Ishikawa (cell line): ENCODE data around the gene SBF1.

Experiments used
- CEBPB ChIP-seq: IDR thresholded peaks from 2 replicates; pipeline ENCODE4 v1.6.1; 2012
- CREB1 ChIP-seq: IDR thresholded peaks from 2 replicates; pipeline ENCODE4 v1.6.1; 2012; ENCODE audit warnings: low read depth
- EGR1 ChIP-seq: IDR thresholded peaks from 2 replicates; pipeline ENCODE4 v1.6.1; 2012
- EP300 ChIP-seq: IDR thresholded peaks from 2 replicates; pipeline ENCODE4 v1.6.1; 2012; ENCODE audit warnings: borderline replicate concordance
- FOXM1 ChIP-seq: IDR thresholded peaks from 2 replicates; pipeline ENCODE4 v1.6.1; 2012; ENCODE audit warnings: low read depth, borderline replicate concordance
- NFIC ChIP-seq: IDR thresholded peaks from 2 replicates; pipeline ENCODE4 v1.6.1; 2012
- RAD21 ChIP-seq: IDR thresholded peaks from 2 replicates; pipeline ENCODE4 v1.6.1; 2012; ENCODE audit warnings: low read depth
- TAF1 ChIP-seq: IDR thresholded peaks from 2 replicates; pipeline ENCODE4 v1.6.1; 2012; ENCODE audit warnings: low read depth, mild to moderate bottlenecking
- TCF12 ChIP-seq: IDR thresholded peaks from 2 replicates; pipeline ENCODE4 v1.6.1; 2012; ENCODE audit warnings: low read depth
- TEAD4 ChIP-seq: IDR thresholded peaks from 2 replicates; pipeline ENCODE4 v1.6.1; 2012
- YY1 ChIP-seq: IDR thresholded peaks from 2 replicates; pipeline ENCODE4 v1.6.1; 2012; ENCODE audit warnings: low read depth
- ZBTB7A ChIP-seq: IDR thresholded peaks from 2 replicates; pipeline ENCODE4 v1.6.1; 2012; ENCODE audit warnings: low read depth
- TF ChIP-seq, protein P1 (sequence below): IDR thresholded peaks from 2 replicates; pipeline ENCODE4 v1.6.1; 2012
- TF ChIP-seq, protein P2 (sequence below): IDR thresholded peaks from 2 replicates; pipeline ENCODE4 v1.6.1; 2012; ENCODE audit warnings: low read depth, mild to moderate bottlenecking
- TF ChIP-seq, protein P3 (sequence below): IDR thresholded peaks from 2 replicates; pipeline ENCODE4 v1.6.1; 2012

Gene SBF1

DNA sequence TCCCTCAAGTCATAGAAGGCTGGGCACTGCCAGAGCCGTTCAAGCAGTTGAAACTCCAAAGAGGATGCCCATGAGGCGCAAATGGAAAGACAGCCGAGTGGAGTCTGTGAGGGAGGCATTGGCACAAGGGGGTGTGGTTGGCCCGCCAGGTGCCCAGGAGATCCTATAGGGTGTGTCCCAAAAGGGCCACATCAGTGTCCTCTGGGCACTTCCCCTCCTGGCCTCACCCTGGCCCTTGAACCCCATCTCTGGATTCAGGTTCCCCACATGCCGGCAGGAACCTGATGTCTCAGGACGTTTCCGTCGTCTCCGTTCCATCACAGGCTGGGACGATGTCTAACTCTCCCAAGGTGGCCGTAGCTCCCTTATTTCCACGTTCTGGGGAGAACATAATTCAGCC, 54.3 kb downstream of the SBF1 start:
- TF ChIP-seq CREB1: no peak
- TF ChIP-seq FOXM1: no peak

DNA sequence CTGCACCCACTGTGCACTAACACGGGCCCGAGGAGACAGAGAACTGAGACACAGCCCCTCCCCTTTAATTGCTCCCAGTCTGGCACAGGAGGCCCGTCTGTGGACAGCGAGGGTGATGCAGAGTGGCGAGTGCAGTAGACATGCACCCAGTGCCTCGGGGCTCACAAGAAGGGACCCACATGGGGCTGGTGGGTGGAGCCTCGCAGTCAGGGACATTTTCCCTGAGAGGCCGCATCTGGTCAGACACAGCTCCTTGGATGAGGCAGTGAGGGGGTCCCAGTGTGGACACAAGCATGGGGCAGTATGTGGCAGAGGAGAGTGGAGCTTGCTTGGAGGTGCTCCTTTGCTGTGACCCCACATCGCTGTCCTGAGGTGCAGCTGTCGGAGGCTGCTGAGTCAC, 54.8 kb downstream of the SBF1 start:
- TF ChIP-seq TAF1 (no peak), NFIC (no peak), EP300 (no peak), ZBTB7A (no peak), EGR1 (no peak), RAD21 (no peak), YY1 (no peak), TEAD4 (no peak), TCF12 (no peak), CEBPB (no peak), CREB1 (no peak), FOXM1 (no peak)
- TF ChIP-seq, protein P1, sequence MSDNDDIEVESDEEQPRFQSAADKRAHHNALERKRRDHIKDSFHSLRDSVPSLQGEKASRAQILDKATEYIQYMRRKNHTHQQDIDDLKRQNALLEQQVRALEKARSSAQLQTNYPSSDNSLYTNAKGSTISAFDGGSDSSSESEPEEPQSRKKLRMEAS: no peak
- TF ChIP-seq, protein P2, sequence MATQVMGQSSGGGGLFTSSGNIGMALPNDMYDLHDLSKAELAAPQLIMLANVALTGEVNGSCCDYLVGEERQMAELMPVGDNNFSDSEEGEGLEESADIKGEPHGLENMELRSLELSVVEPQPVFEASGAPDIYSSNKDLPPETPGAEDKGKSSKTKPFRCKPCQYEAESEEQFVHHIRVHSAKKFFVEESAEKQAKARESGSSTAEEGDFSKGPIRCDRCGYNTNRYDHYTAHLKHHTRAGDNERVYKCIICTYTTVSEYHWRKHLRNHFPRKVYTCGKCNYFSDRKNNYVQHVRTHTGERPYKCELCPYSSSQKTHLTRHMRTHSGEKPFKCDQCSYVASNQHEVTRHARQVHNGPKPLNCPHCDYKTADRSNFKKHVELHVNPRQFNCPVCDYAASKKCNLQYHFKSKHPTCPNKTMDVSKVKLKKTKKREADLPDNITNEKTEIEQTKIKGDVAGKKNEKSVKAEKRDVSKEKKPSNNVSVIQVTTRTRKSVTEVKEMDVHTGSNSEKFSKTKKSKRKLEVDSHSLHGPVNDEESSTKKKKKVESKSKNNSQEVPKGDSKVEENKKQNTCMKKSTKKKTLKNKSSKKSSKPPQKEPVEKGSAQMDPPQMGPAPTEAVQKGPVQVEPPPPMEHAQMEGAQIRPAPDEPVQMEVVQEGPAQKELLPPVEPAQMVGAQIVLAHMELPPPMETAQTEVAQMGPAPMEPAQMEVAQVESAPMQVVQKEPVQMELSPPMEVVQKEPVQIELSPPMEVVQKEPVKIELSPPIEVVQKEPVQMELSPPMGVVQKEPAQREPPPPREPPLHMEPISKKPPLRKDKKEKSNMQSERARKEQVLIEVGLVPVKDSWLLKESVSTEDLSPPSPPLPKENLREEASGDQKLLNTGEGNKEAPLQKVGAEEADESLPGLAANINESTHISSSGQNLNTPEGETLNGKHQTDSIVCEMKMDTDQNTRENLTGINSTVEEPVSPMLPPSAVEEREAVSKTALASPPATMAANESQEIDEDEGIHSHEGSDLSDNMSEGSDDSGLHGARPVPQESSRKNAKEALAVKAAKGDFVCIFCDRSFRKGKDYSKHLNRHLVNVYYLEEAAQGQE: no peak
- TF ChIP-seq, protein P3, sequence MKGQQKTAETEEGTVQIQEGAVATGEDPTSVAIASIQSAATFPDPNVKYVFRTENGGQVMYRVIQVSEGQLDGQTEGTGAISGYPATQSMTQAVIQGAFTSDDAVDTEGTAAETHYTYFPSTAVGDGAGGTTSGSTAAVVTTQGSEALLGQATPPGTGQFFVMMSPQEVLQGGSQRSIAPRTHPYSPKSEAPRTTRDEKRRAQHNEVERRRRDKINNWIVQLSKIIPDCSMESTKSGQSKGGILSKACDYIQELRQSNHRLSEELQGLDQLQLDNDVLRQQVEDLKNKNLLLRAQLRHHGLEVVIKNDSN: no peak

DNA sequence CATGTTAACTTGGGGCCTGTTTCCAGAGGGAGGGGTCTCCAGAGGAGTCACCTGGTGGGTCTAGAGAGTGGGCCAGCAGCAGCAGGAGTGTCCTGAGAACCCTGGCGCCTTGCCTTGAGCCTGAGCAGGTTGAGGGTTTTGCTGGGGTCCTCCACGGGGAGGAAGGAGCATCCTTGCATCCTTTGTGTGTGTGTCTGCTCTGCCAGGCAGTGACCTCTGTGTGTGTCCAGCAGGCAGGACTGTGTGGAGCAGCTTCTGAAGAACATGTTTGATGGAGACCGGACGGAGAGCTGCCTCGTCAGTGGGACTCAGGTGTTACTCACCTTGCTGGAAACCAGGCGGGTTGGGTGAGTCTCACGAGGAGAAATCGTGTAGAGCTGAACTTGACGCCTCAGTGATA, 55.7 kb downstream of the SBF1 start:
- TF ChIP-seq, protein P2: no peak
- TF ChIP-seq RAD21 (no peak), CREB1 (no peak), YY1 (no peak), ZBTB7A (no peak), EP300 (no peak), EGR1 (no peak), TAF1 (no peak), FOXM1 (no peak), CEBPB (no peak), TEAD4 (no peak)
- TF ChIP-seq, protein P3: no peak

DNA sequence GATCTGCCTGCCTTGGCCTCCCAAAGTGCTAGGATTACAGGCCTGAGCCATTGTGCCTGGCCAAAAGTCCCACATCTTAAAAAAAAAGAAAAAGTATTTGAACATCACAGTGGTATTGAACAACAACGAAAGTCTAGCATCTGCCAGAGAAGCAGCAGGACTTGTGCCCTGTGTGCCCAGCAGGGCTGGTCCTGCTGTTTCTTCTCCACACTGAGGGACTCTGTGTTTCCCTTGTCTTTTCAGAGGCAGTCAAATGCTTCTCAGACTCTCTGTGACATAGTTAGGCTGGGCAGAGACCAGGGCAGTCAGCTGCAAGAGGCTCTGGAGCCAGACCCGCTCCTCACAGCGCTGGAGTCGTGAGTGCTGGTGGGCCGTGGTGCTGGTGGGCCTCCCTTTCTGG, 56.2 kb downstream of the SBF1 start:
- TF ChIP-seq TAF1 (no peak), RAD21 (no peak), NFIC (no peak), TCF12 (no peak), FOXM1 (no peak), ZBTB7A (no peak), EGR1 (no peak), CREB1 (no peak), CEBPB (no peak), EP300 (no peak), YY1 (no peak), TEAD4 (no peak)
- TF ChIP-seq, protein P2: no peak
- TF ChIP-seq, protein P1: no peak
- TF ChIP-seq, protein P3: no peak
